GM19455 (cell line): ENCODE measurements around the gene SPEN.
"Not testable (repeated sequence)": the region's sequence is repeated elsewhere in the genome, so short reads cannot be mapped to it uniquely, and the experiment has no call there.

Source experiments
- ATAC-seq: cut with Tn5 transposase; IDR thresholded peaks from one replicate; pipeline ENCODE4 v1.9.1; 2021; ENCODE audit not compliant: unreplicated experiment

The SPEN gene

DNA sequence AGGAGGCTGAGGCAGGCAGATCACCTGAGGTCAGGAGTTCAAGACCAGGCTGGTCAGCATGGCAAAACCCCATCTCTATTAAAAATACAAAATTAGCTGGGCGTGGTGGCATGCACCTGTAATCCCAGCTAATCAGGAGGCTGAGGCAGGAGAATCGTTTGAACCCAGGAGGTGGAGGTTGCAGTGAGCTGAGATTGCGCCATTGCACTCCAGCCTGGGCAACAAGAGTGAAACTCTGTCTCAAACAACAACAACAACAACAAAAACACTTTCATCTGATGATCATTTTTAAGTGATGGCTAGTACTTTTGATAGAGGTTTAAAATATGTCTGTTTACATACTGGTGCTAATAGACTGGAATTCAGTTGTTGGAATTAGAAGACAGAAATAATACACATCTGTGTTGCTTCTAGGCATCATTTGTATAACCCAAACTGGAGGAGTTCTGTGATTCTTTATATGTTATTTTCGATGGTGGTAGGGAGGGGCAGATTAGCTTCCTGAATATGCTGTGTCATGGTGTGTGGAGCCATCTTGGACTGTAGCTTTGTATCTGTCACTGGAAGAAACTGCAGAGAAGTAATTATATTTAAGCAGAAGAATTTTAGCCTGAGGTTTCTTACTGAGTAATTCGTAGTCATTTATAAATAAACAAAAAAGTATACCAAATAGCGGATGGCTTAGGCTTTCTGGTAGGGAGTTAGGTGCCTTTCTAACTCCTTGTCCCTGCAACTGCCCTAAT lies 45.5 kb downstream of the SPEN start:
- ATAC-seq, result not testable (repeated sequence)

DNA sequence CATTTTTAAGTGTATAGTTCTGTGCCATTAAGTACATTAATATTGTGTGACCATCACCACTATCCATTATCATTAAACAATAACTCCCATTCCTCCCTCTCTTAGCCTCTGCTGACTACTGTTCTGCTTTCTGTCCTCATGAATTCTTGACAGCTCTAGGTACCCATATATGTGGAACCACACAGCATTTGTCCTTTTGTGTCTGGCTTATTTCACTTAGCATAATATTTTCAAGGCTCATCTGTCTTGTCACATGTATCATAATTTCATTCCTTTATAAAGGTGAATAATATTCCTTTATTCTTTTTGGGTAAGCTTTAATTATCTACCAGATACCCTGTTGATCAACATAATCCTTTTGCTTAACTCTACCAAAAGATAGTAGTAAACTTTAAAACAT lies 47.7 kb downstream of the SPEN start:
- ATAC-seq, result no peak

GRCh38 chr1:15896841-15897610 lies 49.5 kb downstream of the SPEN start:
- not testable (repeated sequence) for ATAC-seq

GRCh38 chr1:15899266-15899665 lies 51.8 kb downstream of the SPEN start:
- ATAC-seq, result no peak

DNA sequence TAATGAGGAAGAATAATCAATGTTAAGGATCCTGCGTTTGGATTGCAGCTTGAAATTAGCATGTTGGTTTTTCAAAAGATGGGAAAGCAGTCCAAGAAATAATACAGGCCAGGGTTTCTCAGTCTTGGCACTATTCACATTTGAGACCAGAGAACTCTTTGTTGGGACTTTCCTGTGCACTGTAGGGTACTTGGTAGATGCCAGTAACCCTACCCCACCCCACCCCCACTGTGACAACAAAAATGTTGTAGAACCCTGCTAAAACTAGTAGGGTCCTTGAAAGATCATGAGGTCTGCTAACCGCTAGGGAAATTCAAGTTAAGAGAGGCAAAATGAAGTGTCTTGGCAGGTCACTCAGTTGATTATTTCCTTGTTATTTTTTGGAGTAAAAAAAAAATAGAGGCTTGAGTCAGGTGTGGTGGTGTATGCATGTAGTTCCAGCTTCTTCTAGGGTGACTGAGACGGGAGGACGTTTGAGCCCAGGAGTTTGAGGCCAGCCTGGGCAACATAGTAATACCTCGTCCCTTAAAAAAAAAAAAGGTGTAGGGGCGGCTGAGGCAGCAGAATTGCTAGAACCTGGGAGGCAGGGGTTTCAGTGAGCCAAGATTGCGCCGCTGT lies 53.3 kb downstream of the SPEN start:
- no peak for ATAC-seq

DNA sequence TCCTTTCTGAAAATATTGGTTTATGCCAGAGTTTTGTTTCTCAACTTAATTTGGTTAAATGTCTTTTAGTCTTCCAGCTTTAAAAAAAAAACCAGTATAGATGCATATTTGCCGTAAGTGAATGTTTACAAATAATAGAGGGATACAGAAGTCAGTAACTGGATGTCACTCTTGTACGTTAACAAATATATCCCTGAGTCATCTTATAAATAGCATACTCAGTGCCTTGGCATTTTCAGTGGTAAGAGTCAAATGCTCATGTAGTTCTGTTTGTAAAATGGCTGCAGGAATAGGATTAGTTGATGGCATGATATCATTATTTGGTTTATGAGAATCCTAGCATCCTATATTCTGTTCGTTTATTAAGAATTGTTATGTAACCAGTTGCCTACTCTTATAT lies 55.4 kb downstream of the SPEN start:
- no peak for ATAC-seq

DNA sequence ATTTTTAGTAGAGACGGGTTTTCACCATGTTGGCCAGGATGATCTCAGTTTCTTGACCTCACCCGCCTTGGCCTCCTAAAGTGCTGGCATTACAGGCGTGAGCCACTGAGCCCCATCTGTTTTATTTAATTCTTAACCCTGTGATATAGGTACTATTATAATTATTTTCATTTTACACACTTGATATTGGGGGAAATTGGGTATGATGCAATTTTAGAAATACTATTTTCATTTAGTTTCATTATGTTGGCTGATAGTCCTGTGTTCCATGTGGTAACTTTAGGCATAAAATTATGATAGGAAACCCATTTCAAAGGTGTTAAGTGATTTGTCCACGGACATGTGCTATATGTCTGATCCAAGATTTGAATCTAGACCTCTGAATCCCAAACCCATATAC lies 61.1 kb downstream of the SPEN start:
- no peak for ATAC-seq

- ATAC-seq, result no peak
Measured at GRCh38 chr1:15911141-15911540, 63.6 kb downstream of the SPEN start.

DNA sequence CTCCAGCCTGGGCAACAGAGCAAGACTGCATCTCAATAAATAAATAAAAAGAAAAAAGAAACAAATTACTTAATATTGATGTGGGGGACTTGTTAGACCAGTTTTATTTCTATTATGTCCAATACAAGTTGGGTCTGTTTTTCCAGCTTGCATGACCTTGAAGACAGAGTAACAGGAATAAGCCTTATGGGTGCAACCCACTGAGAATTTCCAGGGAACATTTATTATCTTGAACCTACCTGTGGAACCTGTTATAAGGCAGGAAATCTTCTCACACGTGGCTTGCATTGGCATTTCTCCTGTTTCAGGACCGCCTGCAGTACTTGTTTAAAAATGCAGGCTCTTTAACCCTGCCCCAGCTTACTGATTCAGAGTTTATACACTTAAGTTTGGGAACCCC lies 64.4 kb downstream of the SPEN start:
- no peak for ATAC-seq

GRCh38 chr1:15913607-15914006 lies 66.1 kb downstream of the SPEN start:
- ATAC-seq, result not testable (repeated sequence)

DNA sequence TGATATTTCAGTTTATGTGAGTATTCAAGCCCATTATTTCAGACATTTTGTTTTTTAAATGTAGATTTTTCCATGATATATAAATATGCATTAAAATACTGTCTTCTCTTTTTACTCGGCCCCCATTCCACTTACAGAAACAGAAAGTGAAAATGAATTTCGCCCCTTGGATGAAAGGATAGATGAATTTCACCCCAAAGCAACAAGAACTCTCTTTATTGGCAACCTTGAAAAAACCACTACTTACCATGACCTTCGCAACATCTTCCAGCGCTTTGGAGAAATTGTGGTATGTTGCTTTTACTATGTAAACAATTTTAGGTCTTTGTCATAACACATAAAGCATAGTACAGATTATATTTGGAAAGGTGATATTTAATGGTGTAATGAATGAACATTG lies 68.5 kb downstream of the SPEN start:
- no peak for ATAC-seq

GRCh38 chr1:15916417-15916816 lies 68.9 kb downstream of the SPEN start:
- ATAC-seq, result no peak

DNA sequence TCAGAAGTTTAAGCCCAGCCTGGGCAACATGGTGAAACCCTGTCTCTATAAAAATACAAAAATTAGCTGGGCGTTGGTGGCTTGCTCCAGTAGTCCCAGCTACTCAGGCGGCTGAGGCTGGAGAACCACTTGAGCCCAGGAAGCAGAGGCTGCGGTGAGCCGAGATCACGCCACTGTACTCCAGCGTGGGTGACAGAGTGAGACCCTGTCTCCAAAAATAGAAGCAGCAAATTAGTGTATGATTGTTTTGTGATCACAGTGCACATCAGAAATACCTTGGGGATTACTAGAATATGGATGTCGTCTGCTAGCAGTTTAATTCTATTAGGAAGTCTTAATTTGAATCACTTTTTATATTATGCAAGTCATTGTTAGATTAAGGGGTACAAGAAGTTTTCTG lies 69.4 kb downstream of the SPEN start:
- ATAC-seq, result no peak

GRCh38 chr1:15918962-15919715 lies 71.6 kb downstream of the SPEN start:
- peak; percentile 72 for ATAC-seq

DNA sequence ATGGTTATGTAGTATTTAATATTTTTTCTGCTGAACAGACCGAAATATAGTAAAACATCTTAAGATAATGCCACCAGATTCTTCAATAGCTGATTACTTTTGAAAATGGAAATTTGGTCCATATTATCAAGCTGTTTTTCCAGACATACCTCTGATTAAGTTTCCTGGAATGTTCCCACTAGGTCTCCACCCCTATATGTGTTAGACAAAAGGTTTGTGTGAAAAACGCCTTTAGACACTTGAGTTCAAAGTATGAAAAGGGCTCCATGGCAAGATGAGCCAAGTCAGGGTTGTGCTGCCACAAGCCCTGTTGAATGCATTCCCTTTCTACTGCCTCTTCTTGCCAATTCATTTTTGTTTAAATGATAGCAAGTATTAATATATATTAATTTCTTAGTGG lies 75.7 kb downstream of the SPEN start:
- no peak for ATAC-seq

DNA sequence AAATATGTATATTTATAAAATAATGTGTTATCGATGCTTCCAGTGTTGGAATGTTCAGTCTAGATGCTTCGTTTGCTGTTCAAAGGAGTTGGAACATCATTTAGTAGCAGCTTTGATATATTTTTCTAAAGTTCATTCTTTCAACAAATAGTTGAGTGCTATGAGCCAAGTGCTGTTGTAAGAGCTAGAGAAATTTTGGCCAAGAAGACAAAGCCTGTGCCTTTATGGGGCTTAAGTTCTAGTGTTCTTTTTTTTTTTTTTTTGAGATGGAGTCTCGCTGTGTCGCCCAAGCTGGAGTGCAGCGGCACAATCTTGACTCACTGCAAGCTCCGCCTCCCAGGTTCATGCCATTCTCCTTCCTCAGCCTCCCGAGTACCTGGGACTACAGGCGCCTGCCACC lies 78.9 kb downstream of the SPEN start:
- not testable (repeated sequence) for ATAC-seq

GRCh38 chr1:15928971-15929965 lies 81.8 kb downstream of the SPEN start:
- no peak for ATAC-seq

GRCh38 chr1:15931401-15931800 lies 83.9 kb downstream of the SPEN start:
- no peak for ATAC-seq

DNA sequence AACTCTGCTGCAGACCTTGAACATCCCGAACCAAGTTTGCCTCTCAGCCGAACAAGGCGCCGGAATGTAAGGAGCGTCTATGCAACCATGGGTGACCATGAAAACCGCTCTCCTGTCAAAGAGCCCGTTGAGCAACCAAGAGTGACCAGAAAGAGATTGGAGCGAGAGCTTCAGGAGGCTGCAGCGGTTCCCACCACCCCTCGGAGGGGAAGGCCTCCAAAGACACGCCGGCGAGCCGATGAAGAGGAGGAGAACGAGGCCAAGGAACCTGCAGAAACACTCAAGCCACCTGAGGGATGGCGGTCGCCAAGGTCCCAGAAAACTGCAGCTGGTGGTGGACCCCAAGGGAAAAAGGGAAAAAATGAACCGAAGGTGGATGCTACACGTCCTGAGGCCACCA lies 84.4 kb downstream of the SPEN start:
- no peak for ATAC-seq

GRCh38 chr1:15932612-15933011 lies 85.1 kb downstream of the SPEN start:
- ATAC-seq, result no peak
